Hepatic stellate cell (primary cell): ENCODE measurements around the gene SLC35F1.
A peak's percentile ranks its signal among the peaks of the same experiment; 100 is the strongest.

ENCODE experiments used
- DNase-seq: peaks from one replicate; pipeline ENCODE4 v3.0.0; 2011; ENCODE audit warnings: low spot score

SLC35F1 gene

DNA sequence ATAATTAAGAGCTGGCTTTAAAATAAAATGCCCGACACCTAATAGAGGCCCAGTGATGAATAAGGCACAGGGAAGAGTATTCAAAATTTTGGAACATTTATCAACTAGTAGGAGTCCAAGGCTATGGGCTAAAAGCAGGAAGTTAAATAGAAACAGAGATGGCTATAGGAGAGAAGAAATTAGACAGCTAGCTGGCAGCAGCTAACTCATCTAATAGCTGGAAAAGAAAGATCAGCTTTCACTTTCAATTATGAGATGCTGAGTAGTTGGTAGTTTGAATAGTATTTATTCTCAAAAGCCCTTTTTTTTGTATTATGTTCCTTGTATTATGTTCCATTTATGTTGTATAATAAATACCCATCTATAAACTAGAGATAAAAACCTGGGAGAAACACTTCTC, 215.7 kb downstream of the SLC35F1 start:
- DNase-seq = no peak

DNA sequence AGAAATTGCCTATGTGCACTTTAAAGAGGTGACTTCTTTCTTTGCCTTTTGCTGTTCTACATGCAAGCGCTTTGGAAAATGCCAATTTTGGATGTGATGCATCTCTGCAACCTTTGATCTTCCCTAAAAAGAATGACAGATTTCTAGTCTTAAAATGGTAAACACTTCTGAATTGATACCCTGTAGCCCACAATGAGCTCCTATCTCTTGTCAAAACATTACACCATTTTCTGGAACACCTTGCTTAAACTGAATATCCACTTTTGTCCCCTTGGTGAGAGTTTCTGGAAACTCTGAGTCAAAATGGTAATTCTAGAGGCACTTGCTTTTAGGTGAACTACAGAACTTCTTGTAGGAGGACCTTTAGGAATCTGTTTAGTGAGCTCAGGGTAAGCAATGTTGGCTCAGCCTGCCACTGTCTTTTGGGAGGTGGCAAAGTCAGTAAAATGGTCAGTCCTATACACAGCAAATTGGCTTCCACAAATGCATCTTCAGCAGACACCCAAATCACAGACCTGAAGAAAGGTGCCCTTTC, 216.5 kb downstream of the SLC35F1 start:
- no peak for DNase-seq

DNA sequence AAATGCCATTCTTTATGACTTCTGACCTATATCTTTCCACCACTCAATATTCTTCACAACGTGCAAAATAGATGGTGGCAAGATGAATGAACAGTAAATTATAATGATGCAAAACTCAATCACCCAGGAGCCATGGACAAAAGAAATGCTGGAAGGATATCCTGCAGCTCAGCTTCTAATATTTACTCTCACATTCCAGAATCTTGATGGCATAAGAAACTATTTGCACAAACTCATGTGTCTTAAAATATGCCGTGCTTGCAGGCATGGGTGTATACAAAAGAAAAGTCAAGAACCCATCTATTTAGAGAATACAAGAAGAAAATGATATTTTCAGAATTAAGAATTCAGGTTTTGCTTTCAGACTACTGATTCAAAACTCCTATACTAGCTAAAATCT, 217.8 kb downstream of the SLC35F1 start:
- no peak for DNase-seq

DNA sequence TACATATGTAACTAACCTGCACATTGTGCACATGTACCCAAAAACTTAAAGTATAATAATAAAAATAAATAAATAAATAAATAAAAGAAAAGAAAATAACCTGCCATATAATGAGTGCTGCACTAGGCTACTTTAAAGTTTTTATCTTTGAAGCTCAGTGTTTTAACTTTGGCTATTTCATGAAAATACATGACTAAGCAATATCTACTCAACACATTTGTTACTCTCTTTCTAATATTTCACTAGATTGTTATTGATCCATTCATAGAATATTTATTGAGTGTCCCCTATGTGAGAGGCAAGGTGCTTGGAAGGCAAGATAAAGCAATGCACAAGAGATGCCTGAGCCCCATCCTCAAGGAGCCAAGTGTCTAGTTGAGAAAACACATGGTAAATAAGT, 221.7 kb downstream of the SLC35F1 start:
- no peak for DNase-seq

DNA sequence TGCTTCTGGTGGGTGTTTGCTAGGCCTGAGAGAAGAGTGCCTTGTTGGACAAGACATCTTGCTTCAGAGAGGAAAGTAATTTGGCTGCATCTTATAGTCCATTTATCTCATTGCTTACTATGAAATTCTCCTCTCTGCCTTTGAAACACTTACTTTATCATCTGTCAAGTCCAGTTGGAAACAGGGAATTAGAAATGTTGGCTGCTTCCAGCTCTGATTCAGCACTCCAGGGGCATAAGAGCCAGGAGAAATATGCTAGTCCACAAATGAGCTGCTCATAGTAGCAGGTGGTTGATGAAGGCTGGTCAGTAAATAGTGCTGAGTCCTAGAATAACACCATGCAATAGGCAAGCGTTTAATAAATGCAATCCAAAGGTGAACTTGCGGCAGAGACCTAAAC, 227.1 kb downstream of the SLC35F1 start:
- DNase-seq = no peak

DNA sequence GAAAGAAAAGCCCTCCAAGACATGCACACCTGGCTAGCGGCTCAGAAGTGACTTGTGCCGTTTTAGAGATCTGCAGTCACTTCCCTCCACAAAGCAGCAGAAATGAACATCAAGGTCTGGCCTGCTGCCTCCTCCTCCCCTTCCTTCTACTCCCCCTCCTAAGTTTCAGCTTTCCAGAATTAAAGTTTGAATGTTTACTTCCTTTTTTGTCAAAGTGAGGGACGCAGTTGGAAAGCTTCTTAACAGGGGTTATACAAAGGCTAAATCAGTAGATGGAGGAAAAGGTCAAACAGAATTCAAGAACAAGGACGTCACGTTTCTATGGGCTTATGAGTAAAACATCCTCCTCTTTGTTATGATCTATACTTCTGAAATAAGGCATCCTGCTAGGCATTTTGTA, 227.7 kb downstream of the SLC35F1 start:
- no peak for DNase-seq

DNA sequence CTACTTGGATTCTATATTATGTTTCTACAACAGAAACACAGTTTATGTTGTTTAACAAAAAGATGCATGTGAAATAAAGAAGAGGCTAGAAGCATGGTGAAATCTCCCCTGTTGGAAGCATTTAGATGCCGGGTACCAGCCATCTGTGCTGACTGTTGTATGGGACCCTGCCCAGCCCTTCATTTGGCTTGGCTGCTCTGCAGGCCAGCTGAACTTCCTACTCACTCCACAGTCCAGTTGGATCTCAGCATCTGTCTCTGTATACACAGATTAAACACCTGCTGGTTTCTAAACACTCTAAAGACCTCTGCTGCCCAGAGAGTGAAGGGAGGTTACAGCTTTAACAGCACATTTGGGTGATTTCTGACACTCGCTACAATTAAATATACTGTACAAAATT, 228.3 kb downstream of the SLC35F1 start:
- DNase-seq = no peak

DNA sequence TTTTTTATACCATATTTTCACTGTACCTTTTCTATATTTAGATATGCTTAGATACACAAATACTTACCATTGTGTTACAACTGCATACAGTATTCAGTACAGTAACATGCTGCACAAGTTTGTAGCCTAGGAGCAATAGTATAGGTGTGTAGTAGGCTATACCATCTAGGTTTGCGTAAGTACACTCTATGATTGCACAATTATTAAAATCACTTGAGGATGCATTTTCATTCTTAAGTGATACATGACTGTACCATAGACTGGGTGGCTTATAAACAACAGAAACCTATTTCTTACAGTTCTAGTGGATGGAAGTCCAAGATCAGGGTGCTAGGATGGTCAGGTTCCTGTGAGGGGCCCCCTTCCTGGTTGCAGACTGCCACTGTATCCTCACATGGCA, 234.1 kb downstream of the SLC35F1 start:
- no peak for DNase-seq

DNA sequence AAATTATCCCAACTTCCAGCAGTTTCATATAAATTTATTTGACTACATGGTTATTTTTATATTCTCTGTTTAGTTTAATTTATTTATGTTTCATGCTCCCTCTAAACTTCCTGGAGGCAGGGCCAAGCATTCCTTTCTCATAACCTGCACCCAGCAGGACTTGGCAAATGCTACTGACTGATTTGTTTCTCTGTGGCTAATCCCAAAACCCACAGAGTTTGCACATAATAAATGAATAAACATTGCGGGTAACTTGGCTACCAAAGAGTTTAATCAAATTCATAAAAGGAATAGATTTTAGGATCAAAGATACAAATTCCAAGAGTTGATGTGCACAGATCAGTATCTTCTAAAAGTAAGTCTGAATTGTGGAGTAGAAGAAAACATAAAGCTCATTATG, 239.5 kb downstream of the SLC35F1 start:
- DNase-seq = no peak

DNA sequence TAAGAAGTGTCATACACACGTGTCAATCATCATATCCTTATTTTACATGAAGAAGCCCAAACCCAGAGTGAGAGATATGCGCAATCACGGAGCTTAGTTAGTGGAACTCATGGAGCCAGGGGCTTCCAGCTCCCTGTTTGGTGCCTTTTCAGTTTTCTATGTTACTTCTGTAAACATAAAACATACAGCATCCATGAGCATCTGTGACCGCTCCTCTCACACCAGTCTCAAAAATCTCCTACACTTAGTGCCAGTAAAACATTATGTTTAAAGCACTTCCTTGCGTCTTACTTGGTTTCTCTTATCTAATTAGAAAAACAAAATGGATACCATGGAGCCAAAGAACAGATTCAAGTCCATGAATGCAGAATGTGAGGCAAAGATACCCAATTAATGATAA, 240.4 kb downstream of the SLC35F1 start:
- DNase-seq = no peak

DNA sequence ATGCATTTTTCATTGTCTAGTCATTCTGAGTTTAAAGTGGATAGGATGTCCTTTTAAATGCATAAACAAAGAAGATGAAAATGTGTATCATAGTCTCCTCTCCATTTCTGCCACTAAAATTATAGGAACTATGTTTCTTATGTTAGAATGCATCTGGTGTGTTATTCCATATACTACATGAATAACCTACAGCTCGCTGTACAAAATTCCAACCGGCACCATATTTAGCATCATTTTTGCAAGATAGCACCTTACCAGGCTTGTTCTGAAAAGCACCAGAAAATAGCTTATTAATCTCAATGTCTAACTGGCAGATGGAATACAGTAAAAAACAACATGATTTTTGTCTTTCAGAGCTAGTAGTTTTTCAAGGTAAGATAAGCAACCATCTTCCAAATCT, 241.5 kb downstream of the SLC35F1 start:
- DNase-seq = no peak

DNA sequence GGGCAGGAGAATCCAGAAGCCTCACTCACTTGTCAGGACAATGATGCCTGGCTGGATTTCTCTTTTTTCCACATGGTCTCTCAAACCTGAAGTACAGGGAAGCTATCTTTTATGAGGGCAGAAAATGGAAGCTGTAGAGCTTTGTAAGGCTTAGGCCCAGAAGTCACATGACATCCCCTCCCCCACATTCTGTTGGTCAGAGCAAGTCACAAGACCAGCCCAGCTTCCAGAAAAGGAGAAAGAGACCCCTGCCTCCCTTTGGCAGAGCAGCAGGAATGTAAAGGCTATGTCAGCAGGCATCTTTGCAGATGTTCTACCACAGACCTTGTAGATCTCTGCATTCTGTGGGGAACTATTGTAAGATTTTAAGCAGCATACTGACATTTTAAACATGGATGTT, 245.5 kb downstream of the SLC35F1 start:
- DNase-seq = no peak

DNA sequence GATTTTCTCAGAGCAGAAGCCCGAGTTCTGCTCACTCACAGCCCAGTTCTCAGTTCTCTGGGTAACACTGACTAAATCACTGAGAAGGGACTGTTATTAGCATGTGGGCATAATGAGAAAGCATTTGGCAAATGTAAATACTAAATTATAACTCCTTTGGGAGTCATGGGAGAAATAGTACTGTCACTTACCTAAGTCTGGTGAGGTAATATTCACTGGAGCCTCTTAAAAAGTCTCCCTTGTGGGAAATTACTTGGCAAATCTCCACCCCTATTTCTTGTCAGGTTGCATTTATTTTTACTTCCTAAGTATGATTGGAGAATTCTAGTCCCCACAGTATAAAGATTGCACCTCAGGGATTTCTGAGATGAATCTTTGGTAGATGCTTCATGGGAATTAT, 254.3 kb downstream of the SLC35F1 start:
- no peak for DNase-seq

DNA sequence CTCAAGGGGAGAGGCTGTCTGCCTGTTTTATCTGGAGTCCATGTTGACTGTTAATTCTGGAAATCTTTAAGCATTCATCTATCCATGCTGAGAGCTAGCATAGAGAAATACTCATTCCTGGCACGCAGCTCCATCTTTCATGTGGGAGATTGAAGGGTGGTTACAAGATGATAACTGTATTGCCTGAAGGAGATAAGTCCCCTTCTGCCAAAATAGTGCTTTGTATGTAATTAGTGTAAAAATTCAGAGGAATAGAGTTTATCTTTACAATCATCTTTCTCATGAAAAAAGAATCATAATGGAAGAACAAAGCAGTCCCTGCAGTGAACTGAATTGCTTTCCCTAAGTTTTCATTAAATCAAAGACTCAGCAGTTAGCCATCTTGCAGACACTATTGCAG, 256.5 kb downstream of the SLC35F1 start:
- DNase-seq = no peak

DNA sequence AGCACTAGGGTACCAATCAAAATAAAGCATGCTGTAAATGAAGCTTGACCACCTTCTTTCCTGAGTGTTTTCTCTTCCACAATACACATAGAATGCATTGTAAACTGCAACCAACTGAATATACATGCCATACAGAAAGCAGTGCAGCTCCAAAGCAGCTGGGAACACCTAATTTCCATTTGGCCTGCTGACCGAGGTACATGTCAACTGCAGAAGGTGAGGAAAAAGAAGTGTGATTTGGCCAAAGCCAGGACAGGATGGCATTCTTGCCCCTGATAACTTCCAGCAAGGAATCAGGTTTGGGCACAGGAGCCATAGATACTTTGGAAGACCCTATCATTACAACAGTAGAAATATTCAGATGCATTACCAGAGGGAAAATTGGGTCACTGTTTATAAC, 258.4 kb downstream of the SLC35F1 start:
- DNase-seq = no peak

DNA sequence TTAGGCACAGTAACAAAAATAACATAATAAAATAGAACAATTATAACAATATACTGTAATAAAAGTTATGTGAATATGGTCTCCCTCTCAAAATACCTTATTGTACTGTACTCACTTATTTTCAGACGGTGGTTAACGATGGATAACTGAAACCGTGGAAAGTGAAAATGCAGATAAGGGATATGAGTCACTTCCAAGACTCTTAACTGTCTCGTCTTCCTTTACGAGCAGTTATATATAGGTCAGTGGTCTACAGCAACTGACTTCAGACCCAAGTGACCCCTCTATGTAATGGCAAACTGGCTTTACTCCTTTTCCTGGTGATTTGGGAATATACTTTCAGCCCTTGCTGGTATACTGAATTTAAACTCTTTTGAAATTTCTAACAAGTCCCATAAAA, 261.4 kb downstream of the SLC35F1 start:
- DNase-seq = no peak

DNA sequence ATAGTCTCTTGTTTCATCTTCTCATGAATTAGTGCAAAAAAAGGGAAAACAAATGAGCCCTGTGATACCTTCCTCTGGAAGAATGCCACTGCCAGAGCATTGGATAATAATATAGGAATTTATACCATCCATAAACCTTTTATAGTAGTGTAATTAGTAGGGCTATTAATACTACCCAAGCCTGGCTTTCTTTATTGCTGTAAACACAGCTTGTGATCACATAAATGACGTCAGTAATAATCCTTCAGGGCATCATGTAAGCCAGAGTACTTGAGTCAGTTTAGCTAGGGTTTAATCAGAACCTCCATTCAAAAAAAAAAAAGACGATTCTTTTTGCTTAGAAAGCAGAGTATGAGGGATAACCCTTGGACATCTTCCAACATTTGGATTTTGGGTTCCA, 264.8 kb downstream of the SLC35F1 start:
- no peak for DNase-seq

DNA sequence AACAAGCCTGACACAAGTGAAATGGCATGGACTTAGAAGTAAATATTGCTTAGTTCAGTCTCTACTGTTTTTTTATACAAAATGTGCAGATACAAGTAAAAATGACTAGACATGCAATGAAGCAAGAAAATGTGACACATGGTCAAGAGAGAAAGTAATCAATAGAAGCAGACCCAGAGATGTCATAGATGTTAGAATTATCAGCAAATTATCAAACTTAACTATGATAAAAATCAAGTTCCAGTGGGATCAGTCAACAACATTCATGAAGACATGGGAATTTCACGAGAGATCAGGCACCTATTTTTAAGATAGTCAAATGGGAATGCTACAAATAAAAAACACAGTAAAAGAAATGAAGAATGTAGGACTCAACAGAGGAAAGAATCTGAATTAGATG, 267.0 kb downstream of the SLC35F1 start:
- no peak for DNase-seq

DNA sequence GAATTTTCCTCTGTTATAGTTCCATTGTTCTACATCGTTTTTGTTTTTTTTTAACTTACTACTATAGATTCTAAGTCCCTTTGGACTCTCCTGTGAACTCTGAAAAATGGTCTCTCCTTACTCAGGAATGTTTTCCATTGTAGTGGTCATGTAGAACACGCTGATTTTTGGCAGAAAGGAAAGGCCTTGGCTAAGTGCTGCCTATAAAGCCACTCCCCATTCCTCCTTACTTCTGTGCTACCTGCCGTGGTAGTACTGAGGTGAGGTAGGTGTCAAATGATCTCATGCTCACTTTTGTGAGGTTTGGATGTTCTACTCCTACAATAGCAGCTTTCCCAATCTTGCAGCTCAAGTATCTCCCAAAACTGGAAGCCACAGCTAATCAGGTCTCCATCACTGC, 270.7 kb downstream of the SLC35F1 start:
- no peak for DNase-seq

DNA sequence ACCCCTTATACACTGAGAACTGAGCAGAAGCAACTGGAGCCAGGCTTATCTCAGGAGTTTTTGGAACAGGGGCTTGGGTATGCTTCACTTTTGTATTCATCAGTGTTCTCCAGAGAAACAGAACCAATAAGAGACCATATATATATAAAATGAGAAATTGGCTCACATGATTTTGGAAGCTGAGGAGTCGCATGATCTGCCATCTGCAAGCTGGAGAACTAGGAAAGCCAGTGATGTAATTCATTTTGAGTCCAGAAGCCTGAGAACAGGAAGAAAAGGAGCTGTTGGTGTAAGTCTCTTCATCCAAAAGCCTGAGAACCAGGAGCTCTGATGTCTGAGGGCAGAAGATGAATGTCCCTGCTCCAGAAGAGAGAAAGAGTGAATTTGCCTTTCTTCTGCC, 272.0 kb downstream of the SLC35F1 start:
- DNase-seq = no peak

DNA sequence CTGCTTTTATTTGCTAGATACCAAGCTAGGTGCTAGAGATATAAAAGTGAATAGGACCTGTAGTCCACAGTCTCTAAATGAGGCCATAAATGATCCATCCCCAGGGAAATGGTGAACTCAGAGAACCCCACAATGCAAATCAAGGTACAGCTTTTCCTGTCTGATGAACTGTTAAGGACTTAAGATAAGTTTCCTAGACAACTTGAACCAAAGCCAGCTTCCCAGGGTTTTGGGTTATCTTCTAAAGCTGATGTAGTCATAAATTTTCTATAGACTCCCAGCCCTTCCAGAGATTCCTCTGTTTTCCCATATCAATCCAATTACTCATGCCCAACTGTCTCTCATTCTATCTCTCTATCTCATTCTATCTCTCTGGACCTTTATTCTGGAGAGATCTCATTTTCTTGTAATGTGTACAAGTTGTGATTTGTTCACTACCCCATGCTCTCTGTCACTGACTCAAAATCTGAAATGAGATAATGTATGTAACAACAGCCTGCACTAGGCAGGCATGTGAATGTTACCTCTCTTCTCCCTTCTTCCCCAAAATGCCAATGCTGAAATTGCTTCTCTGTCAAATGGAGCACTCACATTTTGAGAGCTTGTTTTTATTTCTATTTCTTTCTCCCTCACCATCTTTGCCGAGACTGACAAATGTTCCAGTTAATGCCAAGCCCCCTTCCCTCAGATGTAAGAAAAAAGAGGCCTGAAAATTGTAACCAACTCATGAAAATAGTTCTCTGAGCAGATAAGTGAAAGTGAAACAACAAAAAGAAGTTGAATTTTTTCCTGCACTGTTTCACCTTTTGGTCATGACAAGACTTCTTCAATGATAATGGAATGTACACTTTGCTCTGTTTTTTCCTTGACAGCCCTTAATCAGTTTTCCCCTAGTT, 279.9 kb downstream of the SLC35F1 start:
- no peak for DNase-seq

DNA sequence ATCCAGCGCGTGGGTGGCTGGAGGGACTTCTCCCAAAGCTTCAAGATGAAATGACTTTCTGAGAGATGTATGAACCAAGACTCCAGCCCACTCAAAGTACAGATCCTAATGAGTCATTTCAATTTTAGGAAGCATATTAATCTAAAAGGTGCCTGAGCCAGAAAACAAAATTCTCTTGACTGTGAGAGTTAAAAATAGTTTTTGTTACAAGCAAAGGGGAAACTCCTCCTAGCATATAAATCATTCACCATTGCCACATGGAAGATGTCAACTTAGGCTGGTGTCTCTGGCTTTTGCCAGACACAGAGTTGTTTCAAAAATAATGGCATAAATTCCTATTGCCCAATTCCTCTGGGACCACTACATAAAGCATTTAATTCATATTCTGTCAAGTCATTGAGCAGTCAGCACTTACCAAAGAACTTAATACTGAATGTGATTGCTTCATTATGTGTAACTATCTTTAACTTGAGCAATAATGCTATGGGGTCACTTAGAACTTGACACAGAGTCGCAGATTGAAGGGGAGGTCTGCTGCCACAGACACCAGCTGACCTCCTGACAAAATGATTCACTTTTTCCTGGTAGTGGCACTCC, 280.6 kb downstream of the SLC35F1 start:
- peak; percentile 3 for DNase-seq

DNA sequence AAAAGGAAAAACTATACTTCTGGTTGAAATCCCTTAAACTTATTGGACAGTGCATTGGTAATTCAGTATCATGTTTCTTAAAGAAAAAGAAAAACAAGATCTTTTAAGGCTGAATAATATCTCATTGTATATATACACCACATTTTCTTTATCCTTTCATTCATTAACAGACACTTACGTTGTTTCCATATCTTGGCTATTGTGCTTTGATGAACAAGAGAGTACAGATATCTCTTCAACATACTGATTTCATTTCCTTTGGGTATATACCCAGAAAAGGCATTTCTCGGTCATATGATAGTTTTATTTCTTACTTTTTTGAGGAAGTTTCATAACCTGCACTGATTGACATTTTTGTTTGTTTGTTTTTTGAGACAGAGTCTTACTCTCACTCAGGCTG, 281.5 kb downstream of the SLC35F1 start:
- DNase-seq = no peak

DNA sequence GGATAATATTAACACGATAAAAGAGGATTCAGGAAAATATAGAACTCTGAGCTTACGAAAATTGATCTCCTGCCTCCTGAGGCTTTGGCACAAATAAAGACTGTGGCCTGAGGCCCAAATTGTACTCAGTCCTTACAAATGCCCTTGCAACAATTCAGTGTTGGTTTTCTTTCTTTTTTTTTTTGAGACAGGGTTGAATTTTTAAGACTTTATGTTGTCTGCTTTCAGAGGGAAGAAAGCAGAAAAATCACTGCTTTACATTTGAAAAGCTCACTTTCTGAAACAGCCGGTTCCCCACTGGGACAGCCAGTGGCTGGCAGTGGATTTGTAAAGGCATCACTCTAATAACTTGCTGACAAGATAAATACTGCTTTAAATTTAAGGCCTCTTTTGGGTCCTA, 290.5 kb downstream of the SLC35F1 start:
- no peak for DNase-seq
